ENCODE data around the gene APOO.

- TF ChIP-seq CTCF (IDR thresholded peaks at IDR 0.05 in 4 of 5, conservative IDR thresholded peaks at IDR 0.05 in 1 of 5) (peak in 4 of 5 experiments; percentile 29 to 34 (median 30)), POLR2A (IDR thresholded peaks at IDR 0.05) (no peak)
These were observed 5.9 kb downstream of the APOO start for GRCh38 chrX:23901805-23902204.

Data from gastrocnemius medialis (tissue), 4 donors.